Activated CD8-positive, alpha-beta memory T cell treated with anti-CD3 and anti-CD28 coated beads for 48 hours (primary cell): ENCODE data around the gene ARHGAP10.
"Not testable (repeated sequence)": the region's sequence is repeated elsewhere in the genome, so short reads cannot be mapped to it uniquely, and the experiment has no call there.

Experiments used
- DNase-seq, 3 experiments: peaks; one replicate each; pipeline ENCODE4 v3.0.0-alpha.2; 2020; ENCODE audit warnings: low read depth in 2 of 3, low spot score in 2 of 3

The ARHGAP10 gene

DNA sequence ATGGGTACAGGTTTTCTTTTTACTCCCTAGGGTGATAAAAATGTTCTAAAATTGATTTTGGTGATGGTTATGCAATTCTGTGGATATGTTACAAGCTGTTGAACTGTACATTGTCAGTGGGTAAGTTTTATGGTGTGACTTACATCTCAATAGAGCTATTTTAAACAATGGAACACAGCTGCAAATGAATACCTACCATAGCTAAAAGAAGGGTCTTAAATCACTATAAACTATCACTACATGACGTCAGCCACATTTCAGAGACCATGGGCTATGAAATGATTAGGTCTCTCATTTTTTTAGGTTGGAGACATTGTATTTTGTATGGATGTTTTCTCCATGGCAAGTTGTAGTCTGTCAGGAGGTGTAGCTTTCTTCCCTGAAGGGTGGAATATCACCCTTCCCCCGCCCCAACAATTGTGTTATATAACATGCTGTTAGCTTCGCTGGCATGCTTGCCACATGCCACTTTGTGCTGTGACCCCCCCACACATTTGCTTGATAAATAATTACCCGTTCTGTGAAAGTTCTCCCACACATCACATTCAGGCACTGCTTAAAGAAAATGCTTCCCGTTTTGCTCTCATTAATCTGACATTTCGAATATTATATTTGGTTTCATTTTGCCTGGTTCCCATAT is 159.7 kb downstream of the ARHGAP10 start:
- DNase-seq: no peak

DNA sequence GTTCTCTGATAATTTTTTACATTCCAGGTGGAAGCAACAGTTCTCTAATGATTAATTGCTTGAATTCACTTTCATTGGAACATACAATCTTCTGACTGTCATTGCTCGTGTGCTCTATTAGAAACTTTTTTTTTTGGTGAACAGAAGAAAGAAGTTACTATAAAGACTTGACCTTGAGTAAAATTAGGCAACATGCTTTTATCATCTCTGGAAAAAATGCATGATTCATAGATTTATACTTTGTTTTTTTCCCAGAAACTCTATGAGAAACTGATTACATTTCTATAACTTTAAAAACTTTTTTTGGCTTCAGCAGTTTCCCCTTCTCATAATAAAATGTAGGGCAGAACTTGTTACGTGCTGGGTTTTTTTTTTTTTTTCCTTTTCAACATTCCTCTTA is 167.6 kb downstream of the ARHGAP10 start:
- no peak for DNase-seq

DNA sequence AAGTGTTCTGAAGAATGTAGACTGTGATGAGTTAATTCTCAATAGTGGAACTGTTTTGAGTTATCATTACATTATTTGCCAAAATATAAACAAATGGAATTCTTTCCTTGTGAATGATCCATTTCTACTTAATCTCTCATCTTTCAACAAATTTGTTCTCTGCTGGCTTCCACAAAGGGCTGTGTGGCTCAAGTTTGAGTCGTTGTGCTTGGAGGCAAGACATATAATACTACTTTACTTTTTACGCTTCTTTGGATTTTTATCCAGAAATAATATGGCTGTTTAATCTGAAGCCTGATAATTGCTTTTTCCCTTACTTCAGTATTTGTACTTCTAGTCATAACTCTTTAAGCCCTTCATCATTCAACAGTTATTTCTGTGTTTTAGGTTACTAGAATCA is 169.5 kb downstream of the ARHGAP10 start:
- DNase-seq: no peak

DNA sequence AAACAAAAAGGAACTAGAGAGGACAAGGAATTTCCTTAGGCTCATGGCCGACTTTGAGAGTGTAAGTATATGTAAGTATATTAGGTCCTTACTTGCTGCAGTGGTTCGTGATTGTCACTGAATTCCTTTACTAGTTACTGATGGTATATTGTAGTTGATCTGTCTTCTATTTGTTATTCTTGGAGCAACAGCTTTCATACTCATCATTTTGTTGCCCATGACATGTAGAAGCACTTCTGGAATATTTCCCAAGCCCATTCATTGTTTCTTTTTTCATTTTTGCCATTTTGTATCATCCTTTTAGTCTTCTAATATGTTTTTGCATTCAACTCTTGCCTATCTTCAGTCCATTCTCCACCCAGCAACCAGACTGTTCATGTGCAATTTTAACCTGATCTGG is 170.0 kb downstream of the ARHGAP10 start:
- DNase-seq: no peak

DNA sequence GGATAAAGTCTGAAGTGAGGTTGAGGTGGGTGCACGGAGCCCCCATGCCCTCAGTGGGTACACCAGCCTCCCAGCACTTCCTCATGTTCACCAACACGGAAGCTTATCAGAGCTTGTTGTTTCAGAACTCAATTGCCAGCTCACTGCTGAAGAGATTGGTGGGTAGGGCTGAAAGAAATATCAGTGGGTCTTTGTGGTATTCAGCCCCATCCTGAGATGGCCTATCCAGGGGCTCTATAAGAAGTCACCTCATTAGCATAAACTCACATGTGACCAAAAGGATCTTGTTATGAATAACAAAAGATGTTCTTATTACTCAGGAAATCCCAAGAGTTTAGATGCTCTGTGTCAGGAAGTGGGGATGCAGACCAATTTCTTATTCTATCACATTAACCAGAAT is 177.3 kb downstream of the ARHGAP10 start:
- DNase-seq: no peak

DNA sequence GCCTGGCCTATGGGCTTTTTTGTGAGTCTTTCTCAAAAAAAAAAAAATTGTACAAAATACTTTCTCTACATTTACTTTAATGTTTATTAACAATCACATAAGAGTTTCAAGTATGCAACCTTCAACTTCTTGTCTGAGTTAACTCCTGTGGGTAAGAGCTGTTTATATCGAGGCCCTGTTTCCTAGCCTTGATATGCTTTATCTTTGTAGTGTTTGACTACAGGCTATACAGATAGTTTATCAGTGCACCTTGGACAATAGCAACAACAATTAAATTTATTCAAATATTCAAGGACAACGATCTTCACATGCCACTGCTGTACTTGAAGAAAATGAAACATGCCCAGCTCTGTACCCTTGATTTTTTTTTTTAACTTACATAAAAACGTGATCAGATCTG is 178.4 kb downstream of the ARHGAP10 start:
- no peak for DNase-seq

DNA sequence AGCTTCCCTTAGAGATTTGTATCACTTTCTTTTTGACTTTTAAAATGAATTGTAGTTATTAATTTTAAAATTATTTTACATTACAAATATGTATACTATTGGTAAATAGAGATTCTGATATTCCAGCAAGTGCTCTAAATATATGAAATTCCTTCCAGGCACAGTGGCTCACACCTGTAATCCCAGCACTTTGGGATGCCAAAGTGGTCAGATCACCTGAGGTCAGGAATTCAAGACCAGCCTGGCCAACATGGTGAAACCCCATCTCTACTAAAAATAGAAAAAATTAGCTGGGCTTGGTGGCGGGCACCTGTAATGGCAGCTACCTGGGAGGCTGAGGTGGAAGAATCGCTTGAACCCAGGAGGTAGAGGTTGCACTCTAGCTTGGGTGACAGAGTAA is 180.2 kb downstream of the ARHGAP10 start:
- DNase-seq: not testable (repeated sequence)

DNA sequence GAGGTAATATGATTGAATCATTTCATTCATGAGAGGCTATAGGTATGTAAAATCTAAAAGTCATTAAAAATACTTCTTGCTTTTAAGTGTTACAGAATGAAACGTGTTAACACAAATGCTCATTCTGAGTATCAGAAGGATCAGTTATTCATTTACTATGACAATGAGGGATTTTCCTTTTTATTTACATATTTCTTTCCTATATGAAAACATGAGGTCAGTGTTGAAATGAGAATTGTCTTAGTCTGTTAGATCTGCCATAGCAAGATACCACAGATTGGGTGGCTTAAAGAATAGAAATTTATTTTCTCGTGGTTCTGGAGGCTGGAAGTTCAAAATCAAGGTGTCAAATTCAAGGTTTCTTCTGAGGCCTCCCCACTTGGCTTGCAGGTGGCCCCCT is 181.2 kb downstream of the ARHGAP10 start:
- no peak for DNase-seq

DNA sequence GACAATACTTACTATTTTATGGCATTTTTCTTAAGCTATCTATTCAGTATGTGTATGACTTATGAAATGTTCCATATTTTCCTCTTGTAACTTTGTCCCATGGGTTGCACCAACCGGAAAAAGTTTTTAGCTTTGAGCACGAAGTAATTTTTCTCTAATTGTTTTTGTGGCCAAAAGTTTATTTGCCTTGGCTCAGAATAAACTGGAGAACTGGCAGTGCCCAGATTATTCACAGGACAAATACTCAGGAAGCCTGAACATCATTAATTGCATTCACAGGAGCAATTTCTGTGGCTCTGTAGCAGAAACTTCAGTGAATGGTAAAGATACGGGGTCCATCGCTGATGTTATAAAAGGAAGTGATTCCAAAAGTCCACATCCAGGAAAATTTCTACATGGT is 184.5 kb downstream of the ARHGAP10 start:
- no peak for DNase-seq

DNA sequence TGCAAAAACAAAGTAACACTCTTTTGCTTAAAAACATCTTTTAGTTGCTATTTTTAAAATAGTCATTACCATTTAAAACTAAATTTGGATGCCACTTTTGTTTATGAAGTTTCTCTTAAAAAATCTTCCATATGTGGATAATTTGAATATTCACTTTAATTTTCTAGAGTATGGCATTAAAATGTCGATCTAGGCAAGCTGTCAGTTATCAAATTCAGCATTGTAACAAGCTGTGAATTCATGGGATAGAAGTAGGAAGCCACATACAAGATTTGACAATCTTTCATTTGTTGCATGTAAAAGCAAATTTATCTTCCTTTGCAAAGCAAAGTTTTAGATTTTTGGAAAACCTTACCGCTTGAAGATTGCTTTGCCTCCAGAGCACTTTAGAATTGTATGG is 191.5 kb downstream of the ARHGAP10 start:
- DNase-seq: no peak

DNA sequence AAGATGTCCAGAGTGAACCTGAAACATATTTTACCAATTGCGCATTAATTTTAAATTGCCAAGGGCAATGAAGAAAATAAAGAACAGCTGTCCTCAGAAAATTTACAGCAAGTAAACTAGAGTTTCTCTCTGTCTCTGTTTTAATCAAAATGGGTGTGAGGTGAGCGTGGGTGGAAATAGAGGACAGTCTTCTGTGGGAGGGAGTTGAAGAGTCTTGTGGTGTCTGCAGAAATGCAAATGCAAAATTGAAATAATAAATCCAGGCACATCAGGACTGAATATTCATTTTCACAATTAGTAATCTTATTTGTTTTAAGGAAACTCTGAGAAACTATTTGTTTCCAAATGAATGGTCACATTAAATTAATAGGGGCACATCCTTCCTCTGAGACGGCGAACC is 192.0 kb downstream of the ARHGAP10 start:
- no peak for DNase-seq

DNA sequence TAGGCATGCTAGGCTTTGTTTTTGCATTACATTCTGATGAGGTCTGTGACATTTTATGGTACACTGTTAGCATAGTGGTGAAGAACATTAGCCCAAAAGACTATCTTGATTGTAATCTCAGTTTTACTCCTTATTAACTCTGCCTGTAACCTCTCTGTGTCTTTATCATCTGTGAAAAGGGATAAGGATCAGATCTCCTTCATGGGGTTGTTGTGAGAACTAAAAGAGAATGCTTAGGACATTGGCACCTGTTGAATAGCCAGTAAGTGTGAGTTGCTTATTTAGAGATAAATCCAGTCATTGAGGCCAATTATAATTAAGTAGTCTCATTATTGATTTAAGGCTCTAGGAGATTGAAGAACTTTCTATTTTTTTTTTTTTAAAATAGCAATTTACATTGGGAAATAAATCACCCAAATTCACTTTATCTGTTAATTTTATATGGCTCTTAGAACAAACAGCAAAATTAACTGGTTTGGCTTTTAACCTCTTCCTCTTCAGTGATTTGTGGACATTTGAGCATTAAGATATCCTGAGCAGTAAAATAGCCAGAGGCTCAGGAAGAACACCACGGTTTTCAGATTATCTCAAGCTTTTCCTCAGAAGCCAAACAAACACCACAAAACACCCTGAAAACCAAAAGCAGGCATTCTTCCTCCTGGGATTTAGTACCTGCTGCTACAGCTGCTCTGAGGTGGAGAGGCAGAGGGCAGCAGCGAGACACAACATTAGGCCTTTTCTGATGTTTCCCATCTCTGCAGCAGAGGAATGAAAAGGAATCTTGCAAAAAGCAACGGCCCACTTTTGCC is 192.9 kb downstream of the ARHGAP10 start:
- DNase-seq: no peak

DNA sequence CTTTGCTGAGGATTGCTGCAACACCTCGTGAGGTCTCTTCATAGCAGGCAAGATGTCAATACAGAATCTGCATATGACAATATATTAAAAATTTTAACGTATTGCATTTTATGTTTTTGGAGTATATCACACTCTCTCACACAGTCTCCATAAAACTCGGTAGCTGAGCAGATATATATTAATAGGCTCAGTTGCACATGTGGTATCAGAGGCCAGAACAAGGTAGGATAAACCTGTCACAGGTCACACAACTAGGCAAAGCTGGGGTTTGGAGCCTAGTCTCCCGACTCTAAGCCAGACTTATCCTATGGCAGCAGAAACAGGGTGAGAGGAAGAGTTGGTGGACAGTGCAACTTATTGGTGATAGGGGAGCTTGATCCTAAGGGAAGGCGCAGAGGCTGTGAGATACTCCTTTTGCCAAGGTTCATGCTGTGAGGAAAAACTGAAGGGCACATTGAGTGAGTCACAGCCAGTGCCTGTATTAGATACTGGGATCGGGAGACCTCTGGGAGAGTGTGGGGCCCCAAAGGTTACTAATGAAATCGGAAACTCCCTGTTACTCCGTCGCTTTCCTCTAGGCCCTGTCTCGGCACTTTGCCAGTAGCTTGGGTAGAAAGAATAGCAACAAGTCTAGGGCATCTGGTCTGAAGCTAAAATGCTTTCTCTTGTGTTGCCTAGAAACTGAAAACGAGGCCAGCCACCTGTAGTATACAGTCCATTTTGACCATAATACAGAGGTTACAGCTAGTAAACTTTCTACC is 195.7 kb downstream of the ARHGAP10 start:
- DNase-seq: no peak

DNA sequence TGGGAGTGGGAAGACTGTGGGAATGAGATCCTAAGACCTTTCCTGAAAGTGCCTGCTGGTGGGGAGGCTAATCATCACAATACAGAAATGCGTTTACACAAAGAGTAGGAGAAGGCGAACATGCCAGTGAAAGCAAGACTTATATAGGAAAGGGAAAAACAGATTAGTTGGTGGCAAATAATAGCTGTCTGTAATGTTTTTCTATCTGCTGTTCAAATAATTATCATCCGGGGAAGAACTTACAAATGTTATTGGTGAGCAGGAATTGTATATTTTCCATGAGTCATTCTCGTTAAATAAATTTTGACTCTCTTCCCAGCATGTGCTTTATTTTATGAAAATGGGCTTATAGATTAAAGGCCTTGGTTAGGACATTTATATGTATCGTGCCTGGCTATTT is 196.5 kb downstream of the ARHGAP10 start:
- DNase-seq: no peak

DNA sequence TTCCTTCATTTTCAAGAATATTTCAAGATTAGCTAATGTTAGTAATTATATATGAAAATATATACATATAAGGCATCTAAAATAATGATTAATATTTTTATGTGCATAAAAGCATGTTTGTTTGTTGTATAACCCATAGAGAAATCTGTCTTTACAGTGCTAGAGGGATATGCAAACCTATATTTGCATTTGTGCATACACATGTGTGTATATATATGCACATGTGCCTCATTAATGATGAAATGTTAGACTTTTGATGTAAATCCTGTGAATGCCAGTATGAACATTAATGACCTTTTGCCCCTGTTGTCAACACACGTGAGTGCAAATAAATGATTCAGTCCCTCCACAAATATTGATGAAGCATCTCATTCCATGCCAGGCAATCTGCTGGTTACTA is 197.9 kb downstream of the ARHGAP10 start:
- no peak for DNase-seq

DNA sequence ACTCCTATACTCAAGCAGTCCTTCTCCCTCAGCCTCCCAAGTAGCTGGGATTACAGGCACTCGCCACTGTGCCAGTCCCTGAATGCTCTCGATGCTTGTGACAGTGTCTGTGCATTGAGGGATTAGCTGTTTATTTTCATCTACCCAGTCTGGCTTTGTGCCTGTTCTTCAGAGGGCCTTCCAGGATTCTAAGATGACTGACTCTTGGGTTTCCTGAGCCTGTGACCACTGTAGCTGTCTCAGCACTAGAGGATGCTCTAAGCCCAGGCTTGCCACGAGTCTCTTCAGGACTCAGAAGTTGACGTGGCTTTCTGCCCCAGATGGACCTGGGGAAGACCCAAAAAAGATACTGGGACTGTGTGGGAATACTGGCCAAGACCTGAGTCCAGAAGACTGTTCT is 201.4 kb downstream of the ARHGAP10 start:
- DNase-seq: no peak

DNA sequence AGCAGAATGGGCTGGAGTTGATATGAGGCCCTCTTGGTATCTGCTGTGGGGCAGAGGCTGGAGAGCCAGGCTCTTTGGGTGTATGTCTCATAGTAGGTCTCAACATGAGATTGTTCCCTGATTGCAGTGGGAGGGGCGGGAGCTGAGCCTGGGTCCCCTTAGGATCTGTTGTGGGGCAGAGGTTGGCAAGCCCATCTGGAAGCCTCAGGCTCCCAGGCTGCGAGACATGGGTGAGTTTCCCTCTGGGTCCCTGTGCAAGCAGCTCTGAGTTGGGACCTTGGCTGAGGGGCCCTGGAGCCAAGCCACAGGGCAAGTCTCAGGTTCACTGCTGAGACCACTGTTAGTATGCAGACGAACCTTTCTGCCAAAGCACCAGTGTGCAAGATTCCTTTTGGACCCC is 201.9 kb downstream of the ARHGAP10 start:
- DNase-seq: no peak

DNA sequence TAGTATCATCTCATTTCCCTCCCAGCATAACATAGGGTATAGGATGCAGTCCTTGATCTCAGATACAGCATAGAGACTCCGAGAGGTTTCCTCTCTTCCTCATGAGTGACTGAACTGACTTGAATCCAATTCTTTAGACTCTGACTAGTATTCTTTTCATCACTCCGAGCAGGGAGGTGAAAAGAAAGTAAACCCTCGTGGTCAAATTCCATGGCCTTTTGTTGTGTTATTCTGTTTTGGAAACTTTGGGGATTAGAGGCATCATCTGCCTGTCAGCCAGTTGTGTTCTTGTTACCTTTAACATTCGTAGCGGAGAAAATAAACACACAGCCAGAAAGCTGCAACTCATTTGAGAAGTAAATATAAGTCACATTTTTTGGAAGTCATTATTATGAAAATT is 206.6 kb downstream of the ARHGAP10 start:
- DNase-seq: no peak

DNA sequence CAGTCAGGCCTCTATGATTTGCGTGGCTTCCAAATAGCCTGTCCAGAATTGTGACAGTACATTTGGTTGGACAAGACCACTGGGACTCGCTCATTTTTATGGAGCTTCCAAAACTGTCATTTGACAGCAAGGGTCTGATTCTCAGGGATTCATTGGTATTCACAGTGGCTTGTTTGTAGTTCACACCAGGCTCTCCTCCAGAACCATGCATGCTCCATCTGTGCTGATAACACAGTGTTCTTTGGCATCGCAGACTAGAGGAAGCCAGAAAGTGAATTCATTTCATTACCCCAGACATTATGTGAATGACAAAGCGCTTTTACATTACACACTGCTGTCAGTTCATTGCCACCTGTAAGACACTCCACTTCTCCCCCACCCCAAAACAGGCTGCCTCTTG is 208.3 kb downstream of the ARHGAP10 start:
- no peak for DNase-seq

DNA sequence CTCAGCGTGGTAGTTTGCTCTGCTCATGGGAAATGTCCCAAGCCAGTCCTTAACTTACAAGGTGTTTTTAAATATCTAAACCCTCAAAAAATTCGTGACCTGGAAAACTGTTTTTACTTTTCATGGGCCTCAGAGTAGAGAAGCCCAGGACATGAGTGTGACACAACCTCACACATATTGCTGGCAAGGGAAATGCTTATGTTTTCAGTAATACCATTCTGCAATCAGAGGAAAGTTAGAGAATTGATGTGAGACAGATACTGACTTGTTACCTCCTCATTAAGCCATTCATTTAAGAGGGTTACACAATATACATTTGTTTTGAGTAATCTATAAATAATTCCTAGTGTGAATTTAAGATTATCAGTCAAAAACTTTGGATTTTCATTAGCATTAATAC is 209.5 kb downstream of the ARHGAP10 start:
- DNase-seq: no peak

DNA sequence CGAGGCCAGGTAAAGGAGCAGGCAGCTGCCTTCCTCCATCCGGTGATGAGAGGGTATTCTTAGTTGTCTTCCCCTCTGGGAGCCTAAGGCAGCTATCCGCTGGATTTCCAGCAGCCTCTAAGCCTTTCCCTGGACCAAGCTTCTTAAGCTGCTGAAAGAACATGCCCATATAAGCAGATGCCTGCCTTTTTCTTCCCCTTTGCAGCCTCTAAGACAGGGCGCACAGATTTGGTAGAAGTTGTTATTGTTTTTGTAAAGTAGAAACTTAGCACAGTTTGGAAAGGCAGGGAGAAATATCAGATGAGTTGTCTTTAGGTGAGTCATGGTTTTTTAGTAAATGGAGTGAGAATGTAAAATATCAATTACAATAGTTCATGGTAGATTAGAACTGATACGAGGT is 210.8 kb downstream of the ARHGAP10 start:
- DNase-seq: no peak

DNA sequence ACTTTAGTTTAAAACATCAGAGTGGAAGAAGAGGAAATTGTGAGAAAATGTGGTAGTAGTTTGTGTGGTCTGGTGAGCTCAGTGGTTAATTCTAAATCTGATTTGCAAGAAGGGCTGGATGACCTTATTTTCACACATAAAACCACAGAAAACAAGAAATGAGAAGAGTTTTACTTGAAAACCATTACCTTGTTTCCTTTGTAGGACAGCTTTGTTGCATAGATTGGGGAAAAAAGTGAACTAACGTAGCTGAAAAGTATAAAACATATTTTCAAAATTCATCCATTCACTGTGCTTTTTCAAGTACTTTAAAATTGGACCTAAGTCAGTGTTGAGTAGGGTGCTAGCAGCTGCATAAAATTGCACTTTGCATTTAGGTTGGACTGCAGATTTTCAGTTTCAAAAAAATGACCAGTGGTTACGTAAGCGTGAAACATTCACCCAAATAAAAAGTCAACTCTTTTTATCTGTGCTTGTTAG is 211.3 kb downstream of the ARHGAP10 start:
- DNase-seq: no peak
